Upper lobe of left lung (tissue), 4 donors: ENCODE measurements around the gene SCAF4.

Experiments
- EP300 ChIP-seq, 4 donors: sonication (generic); formaldehyde crosslinking; IDR thresholded peaks; one replicate each; pipeline ENCODE4 v1.5.1; 2017; ENCODE audit warnings: antibody characterized with exemption in 4 of 4, control low read depth in 2 of 4
- POLR2A ChIP-seq, 4 donors: fragments of 450-650 bp; IDR thresholded peaks; one replicate each; pipeline ENCODE4 v1.5.1; 2016 to 2017; ENCODE audit warnings: antibody characterized with exemption in 4 of 4, mild to moderate bottlenecking in 2 of 4
- POLR2AphosphoS5 ChIP-seq, 2 donors: sonication (generic); formaldehyde crosslinking; IDR thresholded peaks; one replicate each; pipeline ENCODE4 v1.5.1; 2017; ENCODE audit warnings: antibody characterized with exemption in 2 of 2
- TF ChIP-seq, protein P1 (sequence below), 6 experiments: fragments of 450-650 bp in 4 of 6; fragments of 200-600 bp in 2 of 6; sonication (generic) in 2 of 6; IDR thresholded peaks; one replicate each; pipeline ENCODE4 v1.5.1; 2016 to 2019; ENCODE audit warnings: antibody characterized with exemption in 6 of 6

DNA sequence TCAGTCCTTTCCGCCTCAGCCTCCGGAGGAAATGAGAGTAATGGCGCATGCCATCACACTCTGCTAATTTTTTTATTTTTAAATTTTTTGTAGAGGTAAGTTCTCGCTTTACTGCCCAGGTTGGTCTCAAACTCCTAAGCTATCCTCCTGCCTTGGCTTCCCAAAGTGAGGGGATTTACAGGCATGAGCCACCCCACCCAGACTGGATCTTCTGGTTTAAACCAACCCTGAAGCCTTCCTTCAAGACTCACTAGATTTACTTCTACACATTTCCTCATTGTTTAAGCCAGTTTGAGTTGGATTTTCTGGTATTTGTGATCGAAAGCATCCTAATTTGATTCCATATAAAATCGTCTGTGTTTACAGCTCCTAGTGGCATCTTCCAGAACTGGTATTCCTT, 23.1 kb upstream of the SCAF4 start:
- TF ChIP-seq POLR2AphosphoS5 (IDR thresholded peaks at IDR 0.05) (no peak), EP300 (IDR thresholded peaks at IDR 0.05) (no peak), POLR2A (IDR thresholded peaks at IDR 0.05) (no peak)
- TF ChIP-seq, protein P1, sequence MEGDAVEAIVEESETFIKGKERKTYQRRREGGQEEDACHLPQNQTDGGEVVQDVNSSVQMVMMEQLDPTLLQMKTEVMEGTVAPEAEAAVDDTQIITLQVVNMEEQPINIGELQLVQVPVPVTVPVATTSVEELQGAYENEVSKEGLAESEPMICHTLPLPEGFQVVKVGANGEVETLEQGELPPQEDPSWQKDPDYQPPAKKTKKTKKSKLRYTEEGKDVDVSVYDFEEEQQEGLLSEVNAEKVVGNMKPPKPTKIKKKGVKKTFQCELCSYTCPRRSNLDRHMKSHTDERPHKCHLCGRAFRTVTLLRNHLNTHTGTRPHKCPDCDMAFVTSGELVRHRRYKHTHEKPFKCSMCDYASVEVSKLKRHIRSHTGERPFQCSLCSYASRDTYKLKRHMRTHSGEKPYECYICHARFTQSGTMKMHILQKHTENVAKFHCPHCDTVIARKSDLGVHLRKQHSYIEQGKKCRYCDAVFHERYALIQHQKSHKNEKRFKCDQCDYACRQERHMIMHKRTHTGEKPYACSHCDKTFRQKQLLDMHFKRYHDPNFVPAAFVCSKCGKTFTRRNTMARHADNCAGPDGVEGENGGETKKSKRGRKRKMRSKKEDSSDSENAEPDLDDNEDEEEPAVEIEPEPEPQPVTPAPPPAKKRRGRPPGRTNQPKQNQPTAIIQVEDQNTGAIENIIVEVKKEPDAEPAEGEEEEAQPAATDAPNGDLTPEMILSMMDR (IDR thresholded peaks at IDR 0.05) = no peak
